Inflammatory macrophage treated with lipopolysaccharide for 4 hours (primary cell): ENCODE results near the gene PHF10.
"Not testable (repeated sequence)": the region's sequence is repeated elsewhere in the genome, so short reads cannot be mapped to it uniquely, and the experiment has no call there.

Experiments used
- DNase-seq: peaks from one replicate; pipeline ENCODE4 v3.0.0-alpha.2; 2020

PHF10 gene

DNA sequence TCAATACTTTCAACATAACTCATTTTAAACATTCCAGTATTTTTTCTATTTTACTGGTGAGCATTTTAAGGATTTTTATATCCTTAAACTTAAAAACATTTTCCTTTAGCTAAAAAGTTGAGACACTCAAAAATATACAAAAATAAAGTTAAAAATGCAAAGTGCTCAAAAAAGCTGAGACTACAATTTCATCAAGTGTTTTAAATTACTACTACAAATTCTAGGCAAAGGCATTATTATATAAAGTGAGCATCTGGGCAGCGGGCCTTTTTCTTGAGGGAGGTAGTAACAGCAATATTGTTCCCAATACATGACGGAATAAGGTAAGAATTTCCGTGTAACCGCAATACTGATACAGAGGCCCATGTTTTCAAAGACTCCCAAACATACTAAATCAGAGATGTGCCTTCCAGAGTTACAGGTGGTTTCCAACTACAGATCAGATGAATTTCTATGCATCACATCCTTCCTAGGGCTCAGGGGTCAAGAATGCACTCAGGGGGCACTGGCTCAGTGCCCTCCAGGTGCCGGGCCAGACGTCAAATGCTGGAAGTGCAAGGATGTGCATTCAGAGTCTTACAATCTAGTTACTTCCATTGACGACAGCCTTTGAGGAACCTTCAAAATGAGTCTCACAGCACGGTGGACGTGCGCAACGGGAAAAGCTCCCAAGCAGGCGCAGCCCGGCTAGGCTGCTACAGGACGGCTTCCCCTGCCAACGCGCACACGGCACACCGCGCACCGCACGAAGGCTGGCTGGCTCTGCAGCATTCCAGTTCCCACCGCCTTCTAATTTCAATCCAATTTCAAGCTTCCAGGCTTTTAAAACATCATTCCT is 1.7 kb downstream of the PHF10 start:
- peak; percentile 55 for DNase-seq

DNA sequence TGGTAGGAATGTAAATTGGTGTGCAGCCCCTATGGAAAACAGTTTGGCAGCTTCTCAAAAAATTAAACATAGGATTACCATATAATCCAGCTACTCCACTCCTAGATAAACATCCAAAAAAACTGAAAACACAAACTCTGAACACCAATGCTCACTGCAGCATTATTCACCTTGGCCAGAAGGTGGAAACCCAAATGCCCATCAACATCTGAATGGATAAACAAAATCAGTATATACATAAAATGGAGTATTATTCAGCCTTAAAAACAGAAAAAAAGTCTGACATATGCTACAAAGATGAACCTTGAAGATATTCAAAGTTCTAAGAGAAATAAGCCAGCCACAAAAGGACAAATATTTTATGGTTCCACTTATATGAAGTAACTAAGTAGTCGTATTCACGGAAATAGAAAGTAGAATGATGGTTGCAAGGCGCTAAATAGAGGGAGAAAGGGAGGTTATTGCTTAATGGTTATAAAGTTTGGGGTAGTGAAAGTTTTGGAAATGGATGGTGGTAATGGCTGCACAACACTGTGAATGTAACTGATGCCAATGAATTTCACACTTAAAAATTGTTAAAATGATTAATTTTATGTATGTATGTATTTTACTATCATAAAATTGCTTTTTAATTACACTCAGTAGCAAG is 4.0 kb downstream of the PHF10 start:
- peak; percentile 39 for DNase-seq

DNA sequence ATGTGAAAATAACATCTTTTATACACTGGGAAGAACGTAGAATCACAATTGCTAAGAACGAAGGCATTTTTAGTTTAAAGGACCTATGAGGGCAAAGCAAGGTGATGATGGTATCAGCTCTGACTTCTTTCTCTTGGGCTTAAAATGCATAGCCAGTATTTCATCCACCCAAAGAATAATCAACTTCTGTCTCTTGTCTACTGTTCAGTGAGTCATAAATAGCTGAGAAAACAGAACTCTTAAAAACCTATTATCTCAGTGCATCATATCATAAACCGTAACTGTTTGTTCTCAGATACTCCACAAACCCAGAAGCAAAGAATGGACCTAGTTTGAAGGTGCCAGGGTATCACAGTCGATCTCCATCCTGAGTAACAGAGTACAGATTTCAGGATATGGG is 5.2 kb downstream of the PHF10 start:
- DNase-seq = no peak

DNA sequence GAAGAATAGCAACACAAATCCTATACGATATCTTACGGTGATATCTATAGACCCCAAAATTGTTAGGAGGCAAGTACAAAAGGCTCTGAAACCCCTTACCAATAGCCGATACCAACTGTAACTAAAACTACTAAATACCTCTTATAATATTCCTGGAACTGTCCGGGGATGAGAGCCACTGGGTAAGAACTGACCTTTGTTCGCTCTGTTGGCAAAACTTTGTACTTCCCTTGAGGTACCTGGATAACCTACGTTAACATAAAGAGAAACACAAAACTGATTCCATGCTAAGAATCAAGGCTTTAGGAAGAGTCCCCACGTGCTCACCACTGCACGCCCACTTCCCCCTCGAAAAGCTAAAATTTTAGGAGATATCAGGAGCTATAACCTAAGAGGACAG is 9.7 kb downstream of the PHF10 start:
- DNase-seq = no peak

DNA sequence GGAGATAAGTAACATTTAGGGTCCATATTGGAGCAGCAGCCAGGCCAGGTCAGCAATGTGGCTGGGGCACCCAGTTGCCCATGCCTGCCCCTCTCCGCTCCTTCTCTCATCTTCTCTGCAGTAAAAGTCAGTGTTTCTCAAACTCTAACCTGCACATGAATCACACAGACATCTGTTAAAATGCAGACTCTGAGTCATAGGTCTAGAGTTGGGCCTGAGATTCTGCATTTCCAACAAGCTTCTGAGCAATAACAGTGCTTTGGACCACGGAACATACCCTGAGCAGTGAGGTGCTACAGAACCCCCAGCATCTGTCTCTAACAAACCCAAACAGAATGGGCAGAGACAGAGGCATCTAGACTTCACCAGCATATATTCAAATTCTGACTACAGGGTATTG is 10.1 kb downstream of the PHF10 start:
- DNase-seq = no peak

DNA sequence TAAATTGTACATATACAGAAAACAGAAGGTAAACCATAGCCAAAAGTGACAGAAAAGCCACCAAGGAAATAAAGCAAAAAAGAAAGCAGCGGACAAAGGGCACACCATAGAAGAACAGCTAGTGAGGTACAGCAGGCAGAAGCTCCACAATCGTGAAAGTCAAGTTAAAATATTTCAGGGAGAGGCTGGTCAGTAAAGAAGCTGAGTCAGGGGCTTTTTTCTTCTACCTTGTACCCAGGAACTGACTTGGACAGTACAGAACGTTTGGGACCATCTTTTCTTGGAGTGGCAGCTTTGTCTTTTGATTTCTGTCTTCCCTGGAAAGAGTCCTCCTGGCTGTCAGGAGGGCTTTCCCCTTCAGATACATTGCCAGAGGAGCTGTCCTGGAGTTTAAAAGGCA is 14.3 kb downstream of the PHF10 start:
- DNase-seq = no peak

DNA sequence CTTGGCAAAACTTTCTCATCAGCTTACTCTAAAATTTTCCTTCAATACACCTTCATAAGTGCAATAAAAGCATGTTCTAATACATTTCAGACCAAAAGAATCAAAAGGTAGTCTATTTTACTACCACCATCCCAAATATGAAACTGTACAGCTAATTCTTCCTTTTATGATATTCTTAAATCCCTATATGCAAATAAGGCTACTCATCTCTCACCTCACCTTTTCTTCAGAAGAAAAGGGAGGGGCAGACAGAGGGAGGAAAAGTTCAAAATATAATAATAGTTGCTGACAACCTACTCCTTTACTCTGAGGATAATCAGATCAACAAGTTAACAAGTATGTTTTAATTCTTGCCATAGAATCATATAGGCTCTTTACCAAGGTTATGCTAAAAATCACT is 15.0 kb downstream of the PHF10 start:
- no peak for DNase-seq

DNA sequence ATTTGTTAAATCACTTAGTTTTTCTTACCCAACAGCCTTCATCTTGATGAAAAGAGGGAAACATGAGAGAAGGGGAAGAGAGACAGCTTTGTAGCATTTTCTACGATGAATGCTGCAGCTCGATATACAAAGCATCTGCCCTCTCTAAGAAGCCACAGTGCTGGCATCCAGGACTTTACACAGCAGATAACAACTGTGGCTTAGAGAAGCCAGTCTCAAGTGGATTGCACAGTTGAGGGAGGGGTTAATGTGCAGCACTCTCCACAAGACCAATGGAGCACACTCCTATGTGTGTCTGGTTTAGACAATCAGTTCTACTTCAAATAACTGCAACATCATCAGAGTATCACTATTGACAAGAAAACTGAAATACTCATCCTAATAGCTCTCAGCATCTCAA is 16.5 kb downstream of the PHF10 start:
- DNase-seq = no peak

DNA sequence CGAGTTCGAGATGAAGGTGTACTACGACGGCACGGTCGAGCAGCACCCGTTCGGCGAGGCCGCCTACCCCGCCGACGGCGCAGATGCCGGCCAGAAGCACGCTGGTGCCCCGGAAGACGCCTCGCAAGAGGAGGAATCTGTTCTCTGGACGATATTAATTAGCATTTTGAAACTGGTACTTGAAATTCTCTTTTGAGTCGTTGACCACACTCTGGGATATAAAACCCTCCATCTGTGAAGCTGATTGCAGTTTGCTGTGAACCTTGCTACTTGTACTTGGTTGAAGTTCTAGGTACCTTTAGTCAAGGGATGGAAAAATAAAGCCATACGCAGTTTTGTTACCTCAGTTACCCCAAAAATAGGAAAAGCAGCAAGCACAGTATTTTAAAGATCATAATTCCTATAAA is 21.5 kb downstream of the PHF10 start:
- DNase-seq = no peak

DNA sequence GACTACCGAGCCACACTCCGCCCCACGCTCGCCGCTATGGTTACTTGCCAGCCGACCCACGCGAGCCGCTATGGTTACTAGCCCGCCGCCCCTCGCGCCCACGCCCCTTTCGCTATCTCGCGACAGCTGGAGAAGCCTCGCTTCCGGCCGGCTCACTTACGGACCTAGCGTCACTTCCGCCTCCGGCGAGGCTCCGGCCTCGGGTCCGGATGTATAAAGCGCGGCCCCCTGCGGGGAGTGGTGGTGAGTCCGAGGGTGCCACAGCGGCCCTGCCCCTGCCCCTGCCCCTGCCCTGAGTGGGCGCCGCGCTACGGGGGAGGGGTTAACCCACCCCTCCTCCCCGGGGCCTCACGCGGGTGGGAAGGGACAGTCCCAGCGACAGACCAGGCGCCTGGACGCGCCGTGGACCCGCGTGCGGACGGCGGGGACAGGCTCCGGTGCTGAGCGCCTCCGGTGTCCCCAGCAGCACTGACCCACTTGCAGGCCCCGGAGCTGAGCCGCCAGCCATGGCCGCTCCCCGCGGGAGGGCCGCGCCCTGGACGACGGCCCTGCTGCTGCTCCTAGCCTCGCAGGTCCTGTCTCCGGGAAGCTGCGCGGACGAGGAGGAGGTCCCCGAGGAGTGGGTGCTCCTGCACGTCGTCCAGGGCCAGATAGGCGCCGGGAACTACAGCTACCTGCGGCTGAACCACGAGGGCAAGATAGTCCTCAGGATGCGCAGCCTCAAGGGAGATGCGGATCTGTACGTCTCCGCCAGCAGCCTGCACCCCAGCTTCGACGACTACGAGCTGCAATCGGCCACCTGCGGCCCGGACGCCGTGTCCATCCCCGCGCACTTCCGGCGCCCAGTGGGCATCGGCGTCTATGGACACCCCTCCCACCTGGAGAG is 22.1 kb downstream of the PHF10 start, which contains the start of the genes C6orf120 and WDR27:
TSS of gene C6orf120 (plus strand) at position 173 of the 886 bp plus-strand sequence. CDS start at position 507, 334 bp downstream.
TSS of gene WDR27 (minus strand) at position 76 of the 886 bp plus-strand sequence. CDS start 13,024 bp downstream, outside the sequence.
- peak; percentile 100 for DNase-seq

DNA sequence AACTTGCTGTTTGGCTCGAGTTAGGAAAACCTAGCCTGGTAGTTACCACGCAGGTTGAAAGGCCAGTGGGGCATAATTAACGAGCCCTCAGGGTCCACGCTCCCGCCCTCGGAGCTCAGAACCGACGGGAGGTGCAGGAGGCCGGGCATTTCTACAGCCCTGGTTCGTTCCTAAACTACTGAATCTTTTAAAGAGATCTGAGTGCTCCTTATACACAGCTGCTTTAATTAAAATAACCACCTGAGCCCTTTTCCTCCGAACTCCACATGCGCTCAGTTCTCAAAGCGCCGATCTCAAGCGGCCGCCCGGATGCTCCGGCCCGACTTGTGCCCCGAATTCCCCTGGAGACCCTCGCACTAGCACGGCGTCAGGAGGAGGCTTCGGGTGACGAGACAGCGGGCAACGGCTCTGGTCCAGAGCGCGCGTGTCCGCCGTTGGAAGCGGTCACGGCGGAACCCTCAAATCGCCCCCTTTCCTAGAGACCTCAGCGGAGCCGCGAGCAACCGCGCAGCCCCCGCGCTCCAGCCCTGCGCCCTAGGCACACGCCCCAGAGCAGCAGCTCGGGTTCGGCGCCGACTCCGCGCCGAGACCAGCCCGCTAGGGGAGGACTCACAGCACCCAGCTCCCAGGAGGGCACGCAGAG is 22.9 kb downstream of the PHF10 start:
- no peak for DNase-seq

DNA sequence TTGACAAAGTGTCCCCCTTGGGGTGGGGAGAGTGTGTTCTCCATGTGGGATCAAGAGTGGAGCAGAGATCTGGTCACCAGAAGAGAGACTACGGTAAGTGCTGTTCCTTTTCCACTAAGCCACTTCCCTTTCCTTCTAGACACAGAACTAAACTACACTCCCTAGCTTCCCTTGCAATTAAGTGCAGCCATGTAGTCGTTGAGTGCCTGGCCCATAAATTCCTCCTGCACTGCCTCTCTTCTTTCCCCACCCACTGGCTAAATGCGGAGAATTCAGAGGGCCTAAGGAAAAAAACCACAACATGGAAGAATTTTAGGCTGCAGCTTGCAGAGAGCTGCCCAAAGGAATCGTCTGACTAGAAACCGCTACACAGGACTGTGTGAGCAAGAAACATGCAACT is 24.0 kb downstream of the PHF10 start:
- DNase-seq = peak; percentile 22

DNA sequence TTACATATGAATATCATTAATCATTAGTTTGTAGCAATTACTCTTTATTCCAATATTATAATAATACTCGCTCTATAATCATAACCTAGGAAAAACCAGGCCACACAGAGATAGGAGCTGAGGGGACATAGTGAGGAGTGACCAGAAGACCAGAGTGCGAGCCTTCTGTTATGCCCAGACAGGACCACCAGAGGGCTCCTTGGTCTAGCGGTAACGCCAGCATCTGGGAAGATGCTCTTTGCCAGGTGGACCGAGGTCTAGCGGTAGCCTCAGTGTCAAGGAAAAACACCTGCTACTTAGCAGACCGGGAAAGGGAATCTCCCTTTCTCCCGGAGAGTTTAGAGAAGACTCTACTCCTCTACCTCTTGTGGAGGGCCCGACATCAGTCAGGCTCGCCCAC is 27.2 kb downstream of the PHF10 start:
- not testable (repeated sequence) for DNase-seq

DNA sequence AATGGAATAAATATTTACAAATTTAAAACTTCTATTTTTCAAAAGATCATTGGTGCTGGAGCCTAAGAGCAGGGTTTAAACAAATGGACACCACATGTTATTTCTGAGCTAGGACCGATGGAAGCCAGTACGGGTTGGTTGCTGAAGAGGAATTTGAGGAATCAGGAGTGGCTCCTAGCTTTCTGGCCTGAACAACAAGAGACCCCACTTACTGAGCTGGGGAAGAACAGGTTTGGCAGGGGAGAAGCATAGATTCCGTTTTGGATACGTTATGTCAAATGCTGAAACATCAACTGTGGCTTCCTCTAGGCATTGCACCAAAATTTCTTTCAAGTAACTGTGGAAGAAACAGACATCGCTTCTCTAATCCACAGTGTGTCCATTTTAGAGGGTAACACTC is 29.2 kb downstream of the PHF10 start:
- no peak for DNase-seq

DNA sequence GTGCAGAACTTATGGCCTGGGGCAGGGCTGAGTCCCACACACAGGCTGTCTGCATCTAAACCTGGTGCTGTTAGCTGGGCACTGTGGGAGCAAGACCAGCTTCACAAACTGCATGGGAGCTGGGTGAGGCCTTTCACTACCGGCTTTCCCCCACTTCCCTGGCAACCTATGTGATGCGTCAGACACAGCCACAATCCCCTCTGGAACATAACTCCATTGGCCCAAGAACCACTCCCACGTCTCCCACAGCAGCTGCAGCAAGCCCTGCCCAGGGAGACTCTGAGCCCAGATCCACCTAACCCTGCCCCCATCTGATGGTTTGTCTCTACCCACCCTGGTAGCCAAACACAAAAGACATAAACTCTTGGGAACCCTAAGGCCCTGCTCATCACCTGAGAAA is 31.8 kb downstream of the PHF10 start:
- DNase-seq = no peak

DNA sequence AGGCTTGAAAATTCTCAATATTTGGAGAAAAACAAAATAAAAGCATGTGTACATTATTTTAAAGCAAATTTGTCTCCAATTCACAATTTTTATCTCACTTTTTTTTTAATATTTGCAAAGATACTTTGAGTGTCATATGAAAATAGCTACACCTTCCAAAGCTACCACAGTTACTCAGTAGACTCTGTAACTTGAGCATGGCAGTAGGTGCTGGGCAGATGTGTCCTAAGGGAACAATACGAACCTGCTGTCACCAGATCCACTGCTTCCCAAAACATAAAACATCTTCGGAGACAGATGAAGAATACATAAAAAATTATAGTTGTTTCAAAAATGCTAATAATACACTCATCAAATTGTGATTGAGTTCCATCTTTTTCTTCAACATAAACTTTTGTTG is 33.0 kb downstream of the PHF10 start:
- no peak for DNase-seq

DNA sequence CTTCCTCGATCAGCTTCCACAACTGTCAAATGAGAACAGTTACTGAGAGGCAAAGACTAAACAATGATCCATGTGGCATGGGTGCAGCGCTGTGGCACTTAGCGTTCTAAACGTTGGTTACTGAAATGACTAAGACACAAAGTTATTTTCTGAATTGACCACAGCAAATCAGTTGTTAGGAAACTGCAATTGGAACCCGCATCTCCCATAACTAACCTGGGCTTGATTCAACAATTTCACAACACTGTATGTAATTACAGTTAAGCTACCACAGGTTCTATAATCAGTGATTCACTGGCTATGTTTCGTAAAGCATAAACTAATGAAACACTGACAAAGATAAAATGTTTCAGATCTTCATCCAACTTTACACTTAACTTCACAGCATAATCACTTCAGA is 35.0 kb downstream of the PHF10 start:
- DNase-seq = no peak

DNA sequence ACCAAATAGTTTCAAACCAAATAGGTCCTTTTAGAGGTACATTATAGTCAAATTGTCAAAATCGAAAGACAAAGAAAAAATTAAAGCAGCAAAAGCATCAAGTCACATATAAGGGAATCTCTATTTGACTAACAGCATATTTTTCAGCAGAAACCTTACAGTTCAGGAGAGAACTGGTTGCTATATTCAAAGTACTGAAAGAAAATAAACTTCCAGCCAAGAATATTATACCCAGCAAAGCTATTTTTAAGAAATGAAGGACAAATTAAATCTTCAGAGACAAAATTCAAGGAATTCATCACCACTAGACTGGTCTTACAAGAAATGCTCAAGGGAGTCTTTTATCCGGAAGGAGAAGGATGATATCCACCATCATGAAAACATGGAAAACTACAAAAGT is 38.4 kb downstream of the PHF10 start:
- no peak for DNase-seq

DNA sequence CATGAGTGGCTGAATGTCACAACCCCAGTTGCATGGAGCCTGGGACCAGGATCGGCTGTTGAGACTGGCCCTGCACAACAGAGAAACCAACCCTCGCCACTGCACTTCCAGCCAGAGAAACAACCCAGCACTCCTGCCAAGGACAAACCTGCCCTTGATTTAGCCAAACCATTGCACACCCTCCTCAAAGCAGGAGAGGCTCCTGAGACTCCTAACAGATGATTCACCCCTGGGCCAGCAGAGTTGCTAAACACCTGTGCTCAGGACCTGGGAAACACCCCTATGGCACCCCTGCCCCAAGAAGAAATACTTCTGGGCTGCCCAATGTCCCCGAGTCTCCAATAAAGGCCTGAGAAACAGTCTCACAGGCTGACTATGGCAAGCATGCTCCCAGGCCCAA is 40.2 kb downstream of the PHF10 start:
- DNase-seq = no peak

DNA sequence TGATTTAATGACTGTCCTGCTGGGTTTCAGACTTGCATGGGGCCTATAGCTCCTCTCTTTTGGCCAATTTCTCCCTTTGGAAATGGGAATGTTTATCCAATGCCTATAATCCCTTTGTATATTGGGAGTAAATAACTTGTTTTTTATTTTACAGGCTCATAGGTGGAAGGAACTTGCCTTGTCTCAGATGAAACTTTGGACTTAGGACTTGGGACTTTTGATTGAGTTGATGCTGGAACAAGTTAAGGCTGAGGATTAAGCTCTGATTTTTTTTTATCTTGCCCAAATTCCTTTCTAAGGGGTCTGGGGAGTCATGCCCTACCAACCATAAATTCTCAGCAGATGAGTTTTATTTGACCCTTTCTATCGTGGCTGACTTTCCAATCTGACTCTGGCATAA is 46.0 kb downstream of the PHF10 start:
- no peak for DNase-seq

DNA sequence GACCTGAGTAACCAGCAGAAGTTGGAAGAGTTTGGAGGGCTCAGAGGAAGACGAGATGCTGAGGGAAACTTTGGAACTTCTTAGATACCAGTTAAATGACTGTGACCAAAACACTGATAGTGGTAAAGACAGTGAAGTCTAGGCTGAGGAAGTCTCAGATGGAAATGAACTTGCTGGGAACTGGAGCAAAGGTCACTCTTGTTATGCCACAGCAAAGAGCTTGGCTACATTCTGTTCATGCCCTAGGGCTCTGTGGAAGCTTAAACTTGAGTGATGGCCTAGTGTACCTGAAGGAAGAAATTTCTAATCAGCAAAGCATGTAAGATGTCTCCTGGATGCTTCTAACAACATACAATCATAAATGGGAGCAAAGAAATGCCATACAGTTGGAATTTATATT is 47.2 kb downstream of the PHF10 start:
- DNase-seq = no peak

DNA sequence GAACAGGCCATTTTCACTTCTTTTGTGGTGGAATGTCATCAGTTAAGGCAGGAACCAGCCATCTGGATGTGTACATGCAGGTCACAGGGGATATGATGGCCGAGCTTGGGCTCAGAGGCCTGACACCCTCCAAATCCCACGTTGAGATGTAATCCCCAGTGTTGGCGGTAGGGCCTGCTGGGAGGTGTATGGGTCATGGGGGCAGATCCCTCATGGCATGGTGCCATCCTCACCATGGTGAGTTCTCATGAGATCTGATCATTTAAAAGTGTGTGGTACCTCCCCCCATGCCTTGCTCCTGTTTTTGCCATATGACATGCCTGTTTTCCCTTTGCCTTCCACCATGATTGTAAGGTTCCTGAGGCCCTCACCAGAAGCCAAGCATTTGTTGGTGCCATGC is 49.3 kb downstream of the PHF10 start:
- no peak for DNase-seq

DNA sequence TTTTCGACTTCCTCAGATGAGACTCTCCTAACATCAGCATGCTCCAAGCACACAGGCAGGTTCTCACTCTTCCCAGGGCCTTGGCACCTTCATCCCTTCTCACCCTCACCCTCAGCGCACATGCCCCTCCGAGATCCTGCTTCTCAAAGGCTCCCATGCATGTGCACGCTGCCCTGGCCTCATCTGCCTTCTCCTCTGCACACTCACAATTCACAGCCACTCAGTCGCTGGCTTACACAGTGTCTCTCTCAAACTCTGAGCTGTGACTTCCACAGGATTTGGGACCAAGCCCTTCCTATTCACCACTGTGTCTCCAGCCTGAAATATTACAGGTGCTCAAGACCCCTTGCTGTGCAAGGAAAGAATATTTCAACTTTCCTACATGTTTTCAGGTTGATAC is 52.7 kb downstream of the PHF10 start:
- DNase-seq = no peak
